ENCODE measurements around the gene KIT.
"Not testable (repeated sequence)": the region's sequence is repeated elsewhere in the genome, so short reads cannot be mapped to it uniquely, and the experiment has no call there.

The KIT gene
- total RNA-seq, result 39.0 to 98.8 reads per million in 2 donors

DNA sequence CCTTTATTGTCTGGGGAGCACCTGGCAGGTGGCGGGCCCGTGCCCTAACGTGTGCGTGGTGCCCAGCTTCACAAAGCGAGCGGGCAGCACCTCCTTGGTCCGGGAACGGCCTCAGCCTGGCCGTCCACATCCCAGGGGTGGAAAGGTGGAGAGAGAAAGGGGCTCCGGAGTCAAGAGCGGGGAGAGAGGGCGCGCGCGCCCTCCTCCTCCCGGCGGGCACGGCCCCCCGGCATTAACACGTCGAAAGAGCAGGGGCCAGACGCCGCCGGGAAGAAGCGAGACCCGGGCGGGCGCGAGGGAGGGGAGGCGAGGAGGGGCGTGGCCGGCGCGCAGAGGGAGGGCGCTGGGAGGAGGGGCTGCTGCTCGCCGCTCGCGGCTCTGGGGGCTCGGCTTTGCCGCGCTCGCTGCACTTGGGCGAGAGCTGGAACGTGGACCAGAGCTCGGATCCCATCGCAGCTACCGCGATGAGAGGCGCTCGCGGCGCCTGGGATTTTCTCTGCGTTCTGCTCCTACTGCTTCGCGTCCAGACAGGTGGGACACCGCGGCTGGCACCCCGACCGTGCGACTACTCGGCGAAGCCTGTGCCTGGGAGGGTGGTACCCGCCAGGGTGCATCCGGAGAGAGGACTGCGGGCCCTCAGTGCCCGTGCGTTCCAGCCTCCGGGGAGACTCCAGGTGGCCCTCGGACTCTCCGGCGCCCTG is at the start of gene KIT:
Gene KIT (plus strand): TSS at position 407 of the 701 bp plus-strand sequence. CDS start 58 bp downstream, at position 465.
- DNase-seq, result peak; percentile 9

DNA sequence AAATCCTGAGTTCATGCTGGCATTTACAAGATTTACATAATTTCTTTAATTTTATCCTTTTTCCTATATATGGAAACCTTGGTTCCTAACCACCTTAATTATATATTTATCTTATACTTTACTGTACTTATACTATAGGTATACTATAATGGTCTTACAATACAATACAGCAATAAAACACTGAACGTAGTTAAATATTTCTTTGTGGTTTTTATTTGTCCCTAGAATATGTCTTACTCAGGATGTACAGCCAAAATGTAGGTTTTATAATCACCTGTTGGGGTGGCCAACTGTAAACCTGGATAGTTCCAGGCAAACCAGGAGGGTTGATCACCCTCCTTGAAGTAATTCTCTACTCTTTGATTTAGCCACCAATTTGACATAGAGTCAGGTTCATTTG is 48.4 kb upstream of the KIT start:
- DNase-seq, result no peak

DNA sequence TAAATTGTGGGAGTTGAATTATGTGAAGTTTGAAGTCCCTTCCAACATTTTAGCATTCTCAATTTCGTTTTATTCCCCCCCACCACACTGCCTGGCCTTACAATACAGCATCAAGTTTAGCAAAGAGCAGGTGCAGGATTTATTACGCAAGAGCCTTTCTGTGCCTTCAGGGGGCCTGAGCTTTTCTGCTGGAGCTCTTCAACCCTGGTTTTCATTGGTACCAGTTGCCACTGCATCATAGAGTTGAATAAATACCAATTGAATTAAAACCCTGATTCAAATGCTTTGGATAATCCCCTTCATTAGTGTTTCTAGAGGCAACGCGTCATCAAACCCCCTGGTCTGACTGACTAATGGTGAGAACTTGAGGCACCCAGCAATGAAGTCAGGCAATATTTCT is 43.6 kb upstream of the KIT start:
- DNase-seq, result no peak

DNA sequence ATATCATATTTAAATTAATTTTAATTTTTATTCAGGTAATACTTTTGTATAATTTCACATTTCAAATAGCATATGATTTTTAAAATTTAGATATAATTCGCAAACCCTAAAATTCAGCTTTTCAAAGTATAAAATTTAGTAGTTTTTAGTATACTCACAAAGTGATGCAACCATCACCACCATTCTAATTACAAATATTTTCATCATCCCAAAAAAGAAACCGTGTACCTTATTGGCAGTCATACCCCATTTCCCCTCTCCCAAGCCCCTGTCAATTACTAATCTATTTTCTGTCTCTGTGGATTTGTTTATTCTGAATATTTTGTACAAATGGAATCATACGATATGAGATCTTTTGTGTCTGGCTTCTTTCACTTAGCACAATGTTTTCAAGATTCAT is 37.0 kb upstream of the KIT start:
- no peak for DNase-seq

DNA sequence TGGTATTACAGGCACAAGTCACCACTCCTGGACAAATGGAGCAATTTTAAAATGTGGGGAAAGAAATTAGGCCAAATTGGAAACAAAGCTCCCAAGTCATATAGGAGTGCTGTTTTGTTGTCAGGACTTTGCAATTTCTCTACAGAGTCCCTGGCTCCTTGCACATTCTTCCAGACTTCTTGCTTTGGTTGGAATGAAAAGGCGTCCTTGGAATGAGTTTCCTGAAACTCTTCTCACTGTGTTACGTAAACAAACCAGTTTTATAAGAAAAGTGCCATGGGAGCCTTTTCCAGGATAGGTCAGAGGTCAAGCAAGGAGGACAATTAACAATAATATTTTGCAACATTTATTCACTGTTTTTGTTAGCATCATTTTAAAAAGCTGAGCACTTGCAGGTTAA is 32.4 kb upstream of the KIT start:
- no peak for DNase-seq

DNA sequence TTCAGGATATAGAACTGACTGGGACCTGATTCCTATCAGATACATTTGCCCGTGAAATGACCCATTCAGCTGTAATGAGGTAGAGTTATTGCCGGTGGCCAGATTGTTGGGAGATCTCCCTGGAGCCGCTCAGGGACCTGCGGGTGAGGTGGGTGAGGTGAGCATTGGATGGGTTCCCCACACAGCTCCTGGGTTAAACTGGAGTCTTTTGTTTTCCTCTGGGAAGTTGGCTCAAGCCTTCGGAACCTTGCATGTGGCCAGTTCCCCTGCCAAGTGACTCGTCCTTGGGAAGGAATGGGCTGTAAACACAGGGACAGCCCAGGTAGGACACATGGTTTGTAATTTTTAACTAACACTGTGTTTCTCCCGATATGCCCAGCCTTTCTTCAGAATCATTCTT is 31.6 kb upstream of the KIT start:
- no peak for DNase-seq

GRCh38 chr4:54632537-54632936 is 25.2 kb upstream of the KIT start:
- DNase-seq, result peak; percentile 6

- not testable (repeated sequence) for DNase-seq
Observed at GRCh38 chr4:54633102-54633740, 24.5 kb upstream of the KIT start.

- DNase-seq, result no peak
Observed at GRCh38 chr4:54635318-54635717, 22.4 kb upstream of the KIT start.

DNA sequence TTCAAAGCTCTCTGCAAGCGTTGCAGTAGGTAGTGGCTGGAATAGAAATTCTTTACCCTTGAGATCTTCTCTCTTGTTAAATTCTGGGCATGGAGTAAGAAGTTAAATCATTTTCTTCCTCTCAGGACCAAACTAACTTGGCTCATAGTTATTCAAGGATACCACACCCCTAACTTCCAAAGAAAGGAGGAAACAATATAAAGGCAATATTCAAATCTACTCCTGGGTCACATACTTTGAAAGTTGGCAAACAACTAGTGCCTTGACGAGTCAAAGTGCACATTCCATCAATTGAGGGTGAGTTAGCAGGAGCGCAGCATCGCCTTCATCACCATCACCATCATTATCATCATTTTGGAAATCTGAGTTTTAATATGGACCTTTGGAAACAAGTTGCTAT is 20.4 kb upstream of the KIT start:
- DNase-seq, result no peak

DNA sequence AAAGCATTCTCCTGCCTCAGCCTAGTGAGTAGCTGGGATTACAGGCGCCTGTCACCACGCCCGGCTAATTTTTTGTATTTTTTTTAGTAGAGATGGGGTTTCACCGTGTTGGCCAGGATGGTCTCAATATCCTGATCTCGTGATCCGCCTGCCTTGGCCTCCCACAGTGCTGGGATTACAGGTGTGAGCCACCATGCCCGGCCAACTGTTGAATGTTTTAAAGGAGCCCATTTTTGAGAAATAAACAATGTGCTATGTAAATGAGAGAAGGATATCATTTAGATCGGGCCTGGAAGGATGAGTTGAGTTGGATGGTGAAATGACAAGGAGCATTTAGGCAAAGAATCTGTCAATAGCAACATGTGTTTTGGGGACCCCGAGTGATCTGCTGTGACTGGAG is 16.7 kb upstream of the KIT start:
- not testable (repeated sequence) for DNase-seq

DNA sequence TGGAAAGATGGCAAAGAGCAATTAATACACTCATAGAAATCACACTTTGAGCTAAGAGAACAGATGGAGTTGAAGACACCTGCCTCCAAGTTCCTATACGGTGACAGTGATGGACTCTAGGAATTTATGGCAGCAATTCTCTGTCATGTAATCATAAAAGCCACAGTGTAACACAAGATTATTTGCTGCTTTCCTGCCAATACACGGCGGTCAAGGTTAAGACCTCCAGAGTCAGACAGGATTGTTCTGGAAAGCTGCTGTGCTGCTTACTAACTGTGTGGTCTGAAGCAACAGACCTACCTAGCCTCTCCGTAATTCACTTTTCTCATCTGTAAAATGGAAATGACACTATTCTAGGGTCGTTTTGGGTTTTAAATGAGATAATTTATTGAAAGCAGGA is 14.6 kb upstream of the KIT start:
- no peak for DNase-seq

DNA sequence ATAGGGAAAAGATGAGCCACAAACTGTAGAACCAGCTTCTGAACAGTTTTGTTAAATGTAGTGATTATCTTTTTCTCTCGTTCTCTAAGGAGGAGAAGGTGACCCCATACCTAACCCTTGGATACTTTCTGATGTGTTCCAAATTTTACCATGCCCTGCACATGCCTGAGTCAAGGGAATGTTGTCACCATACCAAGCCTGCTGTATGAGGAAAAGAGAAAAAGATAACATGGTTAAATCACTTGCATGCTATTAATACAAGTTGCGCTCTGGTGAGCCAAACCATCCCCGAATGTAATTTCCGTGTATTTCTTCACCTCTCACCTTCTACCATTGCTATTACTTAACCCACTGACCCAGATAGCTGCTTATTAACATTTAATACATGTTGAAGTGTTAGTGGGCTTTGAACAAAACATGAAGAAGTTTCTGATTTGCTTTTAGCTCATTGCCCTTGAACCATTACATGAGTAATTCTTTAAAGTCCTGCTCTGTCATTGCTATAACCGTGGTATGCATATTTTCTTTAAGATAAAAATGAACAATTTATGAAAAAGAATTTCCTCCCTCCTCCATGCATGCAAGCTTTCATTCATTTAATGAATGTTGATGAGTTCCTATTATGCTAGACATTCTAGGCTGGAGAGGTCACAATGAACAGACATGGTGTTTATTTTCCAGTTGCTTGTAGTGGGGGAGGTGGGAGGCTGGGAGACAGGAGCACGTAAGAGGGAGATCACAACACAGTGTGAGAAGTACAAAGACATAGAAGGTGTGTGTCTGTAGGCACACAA is 13.6 kb upstream of the KIT start:
- no peak for DNase-seq

DNA sequence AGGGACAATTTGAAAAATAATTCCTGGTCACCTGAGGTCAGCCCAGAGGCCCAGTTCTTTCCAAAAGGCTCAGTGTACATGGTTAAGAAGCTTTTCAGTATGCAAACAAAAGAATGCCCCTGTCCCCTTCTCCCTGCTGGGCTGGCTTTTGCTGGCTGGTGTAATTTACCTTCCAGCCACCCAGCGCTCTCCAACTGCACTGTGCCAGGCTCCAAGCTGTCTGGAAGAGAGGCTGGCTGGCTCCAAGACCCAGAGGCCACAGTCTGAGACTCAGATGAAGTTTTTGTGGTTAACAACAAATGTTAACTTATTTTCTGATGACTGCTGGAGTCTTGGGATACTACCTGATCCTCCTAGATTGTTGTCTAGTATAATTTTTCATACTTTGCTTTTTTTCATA is 11.9 kb upstream of the KIT start:
- no peak for DNase-seq

- DNase-seq, result no peak
Observed at GRCh38 chr4:54647070-54647469, 10.7 kb upstream of the KIT start.

- DNase-seq, result no peak
Observed at GRCh38 chr4:54651050-54651449, 6.7 kb upstream of the KIT start.

GRCh38 chr4:54654753-54655152 is 3.0 kb upstream of the KIT start:
- DNase-seq, result no peak

DNA sequence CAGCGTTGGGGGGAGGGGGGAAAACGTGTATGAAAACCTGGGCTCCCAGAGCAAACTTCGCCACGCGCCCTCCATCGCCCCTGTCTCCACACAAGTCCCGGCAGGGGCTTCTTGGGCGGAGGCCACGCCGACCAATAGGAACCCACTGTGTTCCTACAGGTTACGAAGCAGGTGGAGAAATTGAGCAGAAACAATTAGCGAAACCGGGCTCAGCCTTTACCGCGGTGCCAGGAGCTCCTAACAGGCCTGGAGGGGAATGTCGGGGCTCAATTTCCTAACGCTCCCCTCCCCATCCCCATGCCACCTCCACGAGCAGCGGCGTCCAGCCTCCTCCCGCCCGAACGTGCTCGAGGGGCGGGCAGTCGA is 589 bp upstream of the KIT start:
- no peak for DNase-seq

GRCh38 chr4:54658252-54659093 is 716 bp downstream of the KIT start:
- DNase-seq, result peak; percentile 9

DNA sequence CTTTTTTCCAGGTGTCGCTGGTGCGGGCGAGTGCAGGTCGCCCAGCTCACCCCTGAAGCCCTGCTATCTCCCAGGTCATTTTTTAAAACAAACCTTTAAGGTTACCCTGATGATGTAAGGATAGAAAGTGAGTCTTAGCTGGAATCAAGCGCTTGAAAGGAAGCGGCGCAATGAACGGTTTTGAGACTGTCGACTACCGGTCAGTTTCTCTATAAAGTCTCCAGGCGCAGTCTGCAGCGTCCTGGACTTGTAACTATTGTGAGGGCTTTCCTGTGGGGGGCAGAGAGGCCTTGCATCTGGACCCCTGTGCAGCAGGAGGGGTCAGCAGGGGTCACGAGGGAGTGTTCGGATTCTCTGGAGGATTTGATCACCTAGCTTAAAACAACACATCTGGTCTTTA is 1.6 kb downstream of the KIT start:
- no peak for DNase-seq

GRCh38 chr4:54659749-54660535 is 2.2 kb downstream of the KIT start:
- DNase-seq, result no peak

GRCh38 chr4:54660591-54660990 is 2.8 kb downstream of the KIT start:
- no peak for DNase-seq

Measured in activated gamma-delta T cell (primary cell).